ENCODE measurements around the gene NR2C2.

- TF ChIP-seq CTCF (IDR thresholded peaks at IDR 0.05) (no peak), EZH2 (IDR thresholded peaks at IDR 0.05; ENCODE audit: borderline replicate concordance, insufficient read depth, low read depth, low read length, poor library complexity, severe bottlenecking) (no peak)
These were observed 94.6 kb downstream of the NR2C2 start for GRCh38 chr3:15041950-15042349.

Measured in B cell (primary cell).